Mesenchymal stem cell (in vitro differentiated cells and primary cell): ENCODE results near the gene GRB14.

ENCODE experiments used
- DNase-seq: peaks from one replicate; pipeline ENCODE4 v3.0.0-alpha.2; 2013
- H2AFZ ChIP-seq: one replicate; pipeline ENCODE4 v1.6.1; 2013; ENCODE audit warnings: low read depth, mild to moderate bottlenecking, control low read depth, inconsistent platforms, low read length, moderate library complexity
- H2AK5ac ChIP-seq: 2 replicates; pipeline ENCODE4 v1.6.1; 2013; ENCODE audit warnings: low read length, moderate library complexity, mild to moderate bottlenecking, inconsistent platforms; ENCODE audit not compliant: severe bottlenecking
- H2BK120ac ChIP-seq: one replicate; pipeline ENCODE4 v1.6.1; 2013; ENCODE audit warnings: low read depth, mild to moderate bottlenecking, inconsistent platforms, low read length, moderate library complexity
- H2BK12ac ChIP-seq, 2 experiments: one replicate each; pipeline ENCODE4 v1.6.1; 2013; ENCODE audit warnings: inconsistent platforms in 2 of 2, low read length in 2 of 2, mild to moderate bottlenecking in 2 of 2, moderate library complexity in 2 of 2, control low read depth in 1 of 2
- H2BK15ac ChIP-seq: one replicate; pipeline ENCODE4 v1.6.1; 2013; ENCODE audit warnings: mild to moderate bottlenecking, low read depth, inconsistent platforms; ENCODE audit not compliant: poor library complexity, severe bottlenecking
- H2BK5ac ChIP-seq: 2 replicates; pipeline ENCODE4 v1.6.1; 2013; ENCODE audit warnings: low read depth, mild to moderate bottlenecking, low read length, control low read depth, inconsistent platforms; ENCODE audit not compliant: poor library complexity, severe bottlenecking
- H3K14ac ChIP-seq, 2 experiments: one replicate each; pipeline ENCODE4 v1.6.1; 2013; ENCODE audit warnings: inconsistent platforms in 2 of 2, low read length in 2 of 2, control low read depth in 1 of 2, mild to moderate bottlenecking in 1 of 2, moderate library complexity in 1 of 2
- H3K18ac ChIP-seq, 2 experiments: one replicate each; pipeline ENCODE4 v1.6.1; 2013; ENCODE audit warnings: inconsistent platforms in 2 of 2, low read length in 2 of 2, control low read depth in 1 of 2, low read depth in 1 of 2, mild to moderate bottlenecking in 1 of 2
- H3K23ac ChIP-seq, 2 experiments: one replicate each; pipeline ENCODE4 v1.6.1; 2013; ENCODE audit warnings: inconsistent platforms in 2 of 2, low read length in 2 of 2, mild to moderate bottlenecking in 2 of 2, moderate library complexity in 2 of 2, control low read depth in 1 of 2
- H3K27ac ChIP-seq: 2 replicates; pipeline ENCODE4 v1.5.1; 2013; ENCODE audit warnings: mild to moderate bottlenecking, moderate library complexity, low read length, control low read depth, inconsistent platforms; ENCODE audit not compliant: poor library complexity, severe bottlenecking
- H3K27me3 ChIP-seq, 2 experiments: 2 replicates each; pipeline versions ENCODE4 v1.6.1 to v1.7.0; 2013; ENCODE audit warnings: low read length in 2 of 2, mild to moderate bottlenecking in 2 of 2, moderate library complexity in 2 of 2, control low read depth in 1 of 2, inconsistent platforms in 1 of 2; ENCODE audit not compliant: control insufficient read depth in 1 of 2, insufficient read depth in 1 of 2
- H3K36me3 ChIP-seq, 2 experiments: 2 replicates each; pipeline versions ENCODE4 v1.6.1 to v1.7.0; 2013; ENCODE audit warnings: low read length in 2 of 2, control low read depth in 1 of 2, inconsistent platforms in 1 of 2, low read depth in 1 of 2, mild to moderate bottlenecking in 1 of 2; ENCODE audit not compliant: insufficient read depth in 2 of 2, control insufficient read depth in 1 of 2
- H3K4ac ChIP-seq, 2 experiments: one replicate each; pipeline ENCODE4 v1.6.1; 2013; ENCODE audit warnings: inconsistent platforms in 2 of 2, low read length in 2 of 2, mild to moderate bottlenecking in 2 of 2, moderate library complexity in 2 of 2, control low read depth in 1 of 2, low read depth in 1 of 2
- H3K4me1 ChIP-seq: 2 replicates; pipeline ENCODE4 v1.6.1; 2013; ENCODE audit warnings: low read depth, low read length, control low read depth; ENCODE audit not compliant: control insufficient read depth, insufficient read depth
- H3K4me2 ChIP-seq: 2 replicates; pipeline ENCODE4 v1.6.1; 2013; ENCODE audit warnings: low read length, mild to moderate bottlenecking, inconsistent platforms; ENCODE audit not compliant: poor library complexity, severe bottlenecking
- H3K4me3 ChIP-seq, 2 experiments: 2 replicates each; pipeline versions ENCODE4 v1.5.1 to v1.7.0; 2013; ENCODE audit warnings: low read length in 2 of 2, mild to moderate bottlenecking in 2 of 2, control low read depth in 1 of 2, low read depth in 1 of 2; ENCODE audit not compliant: insufficient read depth in 1 of 2
- H3K79me1 ChIP-seq: replicated peaks from 2 replicates; pipeline ENCODE4 v1.6.1; 2013; ENCODE audit warnings: mild to moderate bottlenecking, control low read depth, low read length, inconsistent platforms; ENCODE audit not compliant: poor library complexity, severe bottlenecking
- H3K9ac ChIP-seq: 2 replicates; pipeline ENCODE4 v1.7.0; 2013; ENCODE audit warnings: mild to moderate bottlenecking, low read length, moderate library complexity
- H3K9me3 ChIP-seq: 2 replicates; pipeline ENCODE4 v1.7.0; 2013; ENCODE audit warnings: mild to moderate bottlenecking, low read length; ENCODE audit not compliant: control insufficient read depth
- H4K8ac ChIP-seq: one replicate; pipeline ENCODE4 v1.6.1; 2013; ENCODE audit warnings: inconsistent platforms, mild to moderate bottlenecking, low read length, moderate library complexity
- H4K91ac ChIP-seq: one replicate; pipeline ENCODE4 v1.6.1; 2013; ENCODE audit warnings: mild to moderate bottlenecking, low read length, inconsistent platforms
- WGBS: methylation state at CpG from one replicate; pipeline ENCODE4 v1.1.7; 2013; ENCODE audit warnings: mixed read lengths; 5-methylcytosine and 5-hydroxymethylcytosine counted together

GRB14 gene

GRCh38 chr2:164581050-164581449, 40.2 kb downstream of the GRB14 start:
- Histone ChIP-seq H2AFZ (no peak overlapping the region), H3K14ac (no peak overlapping the region), H3K4me3 (no peak overlapping the region), H3K18ac (no peak overlapping the region), H3K4ac (no peak overlapping the region), H4K91ac (no peak overlapping the region), H3K27ac (no peak overlapping the region), H3K4me2 (no peak overlapping the region), H3K4me1 (peaks cover 2% of the 10 kb centered on the region), H3K79me1 (peaks cover 19% of the 10 kb centered on the region), H2BK15ac (no peak overlapping the region), H3K9me3 (no peaks in the 10 kb centered on the region), H2BK120ac (no peak overlapping the region), H3K36me3 (no peaks in the 10 kb centered on the region), H3K9ac (no peak overlapping the region), H3K23ac (no peak overlapping the region), H4K8ac (no peak overlapping the region), H3K27me3 (no peaks in the 10 kb centered on the region), H2BK5ac (no peak overlapping the region), H2BK12ac (no peak overlapping the region), H2AK5ac (no peak overlapping the region)
- WGBS, result 86% methylated on average over 3 of the region's 3 CpGs
- DNase-seq, result no peak

GRCh38 chr2:164574931-164575330, 46.4 kb downstream of the GRB14 start:
- Histone ChIP-seq H3K4ac (no peak overlapping the region), H3K27me3 (no peaks in the 10 kb centered on the region), H2AFZ (no peak overlapping the region), H3K36me3 (peaks cover 0 to 6% of the 10 kb centered on the region in 2 experiments), H2AK5ac (no peak overlapping the region), H3K4me2 (no peak overlapping the region), H2BK12ac (no peak overlapping the region), H3K27ac (no peak overlapping the region), H3K79me1 (peaks cover 18% of the 10 kb centered on the region), H3K4me3 (no peak overlapping the region), H4K91ac (no peak overlapping the region), H2BK15ac (no peak overlapping the region), H2BK5ac (no peak overlapping the region), H3K18ac (no peak overlapping the region), H3K23ac (no peak overlapping the region), H3K9ac (no peak overlapping the region), H3K4me1 (peaks cover 2% of the 10 kb centered on the region), H4K8ac (no peak overlapping the region), H3K9me3 (no peaks in the 10 kb centered on the region), H2BK120ac (no peak overlapping the region), H3K14ac (no peak overlapping the region)
- WGBS, result no CpG with 5 or more reads among the region's 1 CpG
- DNase-seq, result no peak

GRCh38 chr2:164570475-164570874, 50.8 kb downstream of the GRB14 start:
- WGBS, result 100% methylated on average over 1 of the region's 2 CpGs
- Histone ChIP-seq H3K4ac (no peak overlapping the region), H3K4me1 (peaks cover 2% of the 10 kb centered on the region), H4K8ac (no peak overlapping the region), H3K27ac (no peak overlapping the region), H3K27me3 (no peaks in the 10 kb centered on the region), H3K9ac (no peak overlapping the region), H3K4me3 (no peak overlapping the region), H4K91ac (no peak overlapping the region), H3K79me1 (peaks cover 8% of the 10 kb centered on the region), H3K4me2 (no peak overlapping the region), H3K9me3 (no peaks in the 10 kb centered on the region), H2BK15ac (no peak overlapping the region), H2BK120ac (no peak overlapping the region), H2AK5ac (no peak overlapping the region), H3K14ac (no peak overlapping the region), H3K23ac (no peak overlapping the region), H2BK12ac (no peak overlapping the region), H2BK5ac (no peak overlapping the region), H3K36me3 (peaks cover 0 to 6% of the 10 kb centered on the region in 2 experiments), H2AFZ (no peak overlapping the region), H3K18ac (no peak overlapping the region)
- no peak for DNase-seq

- H2BK15ac ChIP-seq, result no peak overlapping the region
- peaks cover 6% of the 10 kb centered on the region for H3K79me1 ChIP-seq
- no peaks in the 10 kb centered on the region for H3K9me3 ChIP-seq
- H2AFZ ChIP-seq, result no peak overlapping the region
- no peak overlapping the region for H3K14ac ChIP-seq
- H3K18ac ChIP-seq, result no peak overlapping the region
- no peak overlapping the region for H3K4me3 ChIP-seq
- H3K27me3 ChIP-seq, result no peaks in the 10 kb centered on the region
- no peak overlapping the region for H2BK12ac ChIP-seq
- H3K27ac ChIP-seq, result no peak overlapping the region
- no peak overlapping the region for H4K91ac ChIP-seq
- H3K36me3 ChIP-seq, result peaks cover 0 to 2% of the 10 kb centered on the region in 2 experiments
- H3K23ac ChIP-seq, result no peak overlapping the region
- H2BK120ac ChIP-seq, result no peak overlapping the region
- no peak overlapping the region for H4K8ac ChIP-seq
- H3K4me1 ChIP-seq, result peaks cover 2% of the 10 kb centered on the region
- no peak for DNase-seq
- no peak overlapping the region for H2BK5ac ChIP-seq
- H3K4me2 ChIP-seq, result no peak overlapping the region
- H3K9ac ChIP-seq, result no peak overlapping the region
- WGBS, result 69% methylated on average over 1 of the region's 4 CpGs
- H2AK5ac ChIP-seq, result no peak overlapping the region
- H3K4ac ChIP-seq, result no peak overlapping the region
Measured at GRCh38 chr2:164569378-164569777, 51.9 kb downstream of the GRB14 start.
